DMS53 treated with DMSO at 0.1 percent for 48 hours (cell line): ENCODE data around the gene LRRC70.
A peak's percentile ranks its signal among the peaks of the same experiment; 100 is the strongest.
"Not testable (repeated sequence)": the region's sequence is repeated elsewhere in the genome, so short reads cannot be mapped to it uniquely, and the experiment has no call there.

Experiments used
- DNase-seq: peaks from one replicate; lab custom pipeline; 2025; ENCODE audit not compliant: unreplicated experiment; lab: John Stamatoyannopoulos, UW

LRRC70 gene, protein sequence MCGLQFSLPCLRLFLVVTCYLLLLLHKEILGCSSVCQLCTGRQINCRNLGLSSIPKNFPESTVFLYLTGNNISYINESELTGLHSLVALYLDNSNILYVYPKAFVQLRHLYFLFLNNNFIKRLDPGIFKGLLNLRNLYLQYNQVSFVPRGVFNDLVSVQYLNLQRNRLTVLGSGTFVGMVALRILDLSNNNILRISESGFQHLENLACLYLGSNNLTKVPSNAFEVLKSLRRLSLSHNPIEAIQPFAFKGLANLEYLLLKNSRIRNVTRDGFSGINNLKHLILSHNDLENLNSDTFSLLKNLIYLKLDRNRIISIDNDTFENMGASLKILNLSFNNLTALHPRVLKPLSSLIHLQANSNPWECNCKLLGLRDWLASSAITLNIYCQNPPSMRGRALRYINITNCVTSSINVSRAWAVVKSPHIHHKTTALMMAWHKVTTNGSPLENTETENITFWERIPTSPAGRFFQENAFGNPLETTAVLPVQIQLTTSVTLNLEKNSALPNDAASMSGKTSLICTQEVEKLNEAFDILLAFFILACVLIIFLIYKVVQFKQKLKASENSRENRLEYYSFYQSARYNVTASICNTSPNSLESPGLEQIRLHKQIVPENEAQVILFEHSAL

GRCh38 chr5:62578540-62578939, at the start of gene LRRC70:
TSS of gene LRRC70 (plus strand) at chr5:62578819. CDS start at chr5:62579439, 620 bp downstream.
- DNase-seq, result peak; percentile 42

DNA sequence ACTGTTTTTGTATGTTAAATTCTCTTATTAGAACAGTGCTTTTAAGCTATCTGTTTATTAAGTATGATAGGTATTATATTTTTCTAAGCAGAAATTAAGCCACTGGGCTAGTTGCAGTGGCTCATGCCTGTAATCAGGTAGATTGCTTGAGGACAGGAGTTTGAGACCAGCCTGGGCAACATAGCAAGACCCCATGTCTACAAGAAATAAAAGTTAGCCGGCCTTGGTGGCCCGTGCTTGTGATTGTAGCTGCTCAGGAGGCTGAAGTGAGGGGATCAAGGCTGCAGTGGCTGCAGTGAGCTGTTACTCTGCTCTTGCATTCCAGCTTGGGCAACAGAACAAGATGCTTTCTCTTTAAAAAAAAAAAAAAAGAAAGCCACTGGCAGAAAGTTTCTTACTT, 45.0 kb upstream of the LRRC70 start:
- no peak for DNase-seq

DNA sequence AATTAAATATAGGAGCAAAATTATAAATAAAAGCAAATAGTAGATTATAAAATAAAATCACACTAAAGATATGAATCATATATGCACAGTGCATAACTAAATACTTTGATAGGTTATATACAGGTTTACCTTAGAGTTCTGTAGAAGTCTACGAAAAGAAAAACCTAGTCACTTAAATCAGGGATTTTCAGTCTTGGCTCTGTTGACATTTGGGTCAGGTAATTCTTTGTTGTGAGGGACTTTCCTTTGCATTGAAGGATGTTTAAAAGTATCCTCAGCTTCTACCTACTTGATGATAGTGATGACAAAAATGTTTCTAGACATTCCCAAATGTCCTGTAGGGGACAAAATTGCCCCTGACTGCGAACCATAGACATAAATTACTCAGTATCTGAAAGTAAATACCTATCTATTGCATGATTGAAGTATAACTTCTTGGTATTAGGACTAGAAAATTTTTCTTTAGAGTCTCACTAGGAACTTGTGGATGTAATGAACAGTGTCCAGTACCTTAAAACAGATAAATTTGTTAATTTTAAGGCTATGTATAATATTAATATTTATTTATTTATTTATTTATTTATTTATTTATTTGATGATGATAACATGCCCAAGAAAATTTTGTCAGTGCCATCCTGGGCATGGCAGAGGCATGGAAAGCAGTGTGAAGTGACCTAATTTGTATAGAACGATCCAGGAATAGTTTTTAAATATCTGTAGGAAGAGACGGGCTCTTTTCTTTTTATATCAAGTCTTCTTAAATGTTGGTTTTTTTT, 44.0 kb upstream of the LRRC70 start:
- DNase-seq, result no peak

DNA sequence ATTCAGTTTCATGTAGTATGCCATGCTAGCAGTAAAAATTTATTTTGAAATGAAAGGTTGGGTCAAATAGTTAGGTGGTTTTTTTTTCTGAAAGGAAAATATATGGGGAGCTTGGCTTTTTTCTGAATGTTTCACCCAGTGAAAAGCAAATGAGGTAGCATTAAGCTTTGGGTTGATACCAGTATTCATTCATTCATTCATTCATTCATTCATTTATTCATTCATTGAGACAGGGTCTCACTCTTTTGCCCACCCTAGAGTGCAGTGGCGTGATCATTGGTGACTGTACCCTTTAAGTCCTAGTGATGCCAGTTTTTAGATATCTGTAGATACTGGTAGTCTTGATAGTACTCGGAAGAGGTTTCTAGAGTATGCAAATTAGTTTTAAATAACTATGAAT, 42.4 kb upstream of the LRRC70 start:
- DNase-seq, result no peak

- no peak for DNase-seq
Observed at GRCh38 chr5:62536783-62537182, 41.8 kb upstream of the LRRC70 start.

GRCh38 chr5:62538017-62538942, 40.3 kb upstream of the LRRC70 start:
- no peak for DNase-seq

DNA sequence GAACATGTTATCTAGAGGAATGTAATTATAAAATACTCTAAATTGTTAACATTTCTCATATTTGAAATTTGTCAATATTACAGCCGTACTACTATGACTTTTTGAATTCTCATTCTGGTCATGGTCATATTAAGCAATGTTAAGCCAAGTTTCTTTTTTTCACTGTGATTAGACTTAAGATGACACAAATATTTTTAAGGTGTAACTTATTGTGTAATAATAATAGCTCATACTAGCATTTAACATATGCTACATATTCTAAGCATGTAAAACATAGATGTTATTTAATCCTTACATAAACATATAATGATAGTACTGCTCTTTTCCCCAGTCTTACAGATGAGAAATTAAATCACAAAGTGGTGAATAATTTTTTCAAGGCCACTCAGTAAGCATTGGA, 35.9 kb upstream of the LRRC70 start:
- DNase-seq, result no peak

GRCh38 chr5:62547945-62548630, 30.5 kb upstream of the LRRC70 start:
- DNase-seq, result no peak

DNA sequence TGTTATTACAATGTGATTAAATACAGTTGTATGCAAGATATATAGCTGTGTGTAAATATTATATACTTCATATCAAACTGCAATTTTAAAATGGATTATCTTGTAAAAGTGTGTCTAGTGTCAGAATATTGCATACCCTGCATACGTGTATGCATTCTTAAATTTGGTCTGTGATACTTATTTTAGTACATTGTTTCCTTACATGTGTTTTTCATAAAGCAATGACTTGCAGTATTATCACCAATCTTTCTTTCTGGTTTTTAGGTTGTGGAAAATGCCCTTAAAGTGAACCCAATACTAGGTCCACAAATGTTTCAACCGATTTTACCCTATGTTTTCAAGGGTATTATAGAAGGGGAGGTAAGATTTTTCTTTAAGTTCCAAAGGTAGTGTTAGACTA, 28.5 kb upstream of the LRRC70 start:
- DNase-seq, result no peak

GRCh38 chr5:62555930-62556329, 22.7 kb upstream of the LRRC70 start:
- no peak for DNase-seq

DNA sequence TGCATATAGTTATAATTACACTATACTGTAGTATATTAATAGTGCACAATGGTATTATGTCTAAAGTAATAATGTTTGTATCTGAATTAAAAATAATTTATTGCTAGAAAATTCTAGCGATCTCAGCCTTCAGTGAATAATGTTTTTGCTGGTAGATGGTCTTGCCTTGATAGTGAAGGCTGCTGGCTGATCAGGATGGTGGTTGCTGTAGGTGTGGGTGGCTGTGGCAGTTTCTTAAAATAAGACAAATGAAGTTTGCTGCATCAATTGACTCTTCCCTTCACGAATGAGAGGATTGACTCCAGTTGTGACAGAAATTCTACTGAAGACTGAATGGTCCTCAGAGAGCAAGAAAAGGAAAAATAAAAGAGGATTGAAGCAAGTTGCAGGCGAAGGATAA, 19.7 kb upstream of the LRRC70 start:
- DNase-seq, result no peak

- DNase-seq, result no peak
Observed at GRCh38 chr5:62560786-62561185, 17.8 kb upstream of the LRRC70 start.

DNA sequence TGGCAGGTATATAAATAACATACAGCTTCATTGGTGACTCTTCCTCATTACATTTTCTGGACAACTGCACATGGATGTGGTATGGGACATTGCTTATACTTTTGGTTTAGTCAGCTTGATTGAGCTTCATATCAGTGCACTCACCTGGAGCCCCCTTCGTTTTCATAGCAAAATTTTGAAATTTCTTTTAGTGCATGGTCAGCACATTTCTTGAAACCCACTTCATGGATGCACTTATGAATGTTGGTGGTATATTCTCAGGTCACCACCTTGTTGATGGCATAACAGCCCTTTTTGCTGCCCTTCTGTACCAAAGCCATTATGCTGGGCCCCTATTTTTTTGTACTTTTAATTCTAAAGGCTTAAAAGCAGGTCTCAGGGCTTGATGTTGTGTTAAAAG, 16.7 kb upstream of the LRRC70 start:
- DNase-seq, result no peak

DNA sequence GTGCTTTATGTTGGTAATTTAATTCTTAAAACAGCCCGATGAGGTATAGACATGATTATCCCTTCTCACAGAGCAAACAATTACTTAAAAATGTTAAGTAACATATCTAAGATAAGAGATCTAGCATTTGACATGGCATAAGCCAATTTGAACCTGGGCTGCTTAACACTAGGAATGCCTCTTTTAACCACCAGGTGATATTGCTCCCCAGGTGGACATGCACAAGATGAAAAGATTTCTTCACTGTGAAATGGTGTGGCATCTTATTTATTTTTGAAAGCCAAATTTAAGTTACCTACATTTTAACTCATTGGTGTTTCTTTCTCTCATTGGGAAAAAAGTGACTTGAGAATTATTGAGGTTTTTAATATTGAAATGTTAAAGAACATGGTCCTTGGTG, 15.8 kb upstream of the LRRC70 start:
- no peak for DNase-seq

DNA sequence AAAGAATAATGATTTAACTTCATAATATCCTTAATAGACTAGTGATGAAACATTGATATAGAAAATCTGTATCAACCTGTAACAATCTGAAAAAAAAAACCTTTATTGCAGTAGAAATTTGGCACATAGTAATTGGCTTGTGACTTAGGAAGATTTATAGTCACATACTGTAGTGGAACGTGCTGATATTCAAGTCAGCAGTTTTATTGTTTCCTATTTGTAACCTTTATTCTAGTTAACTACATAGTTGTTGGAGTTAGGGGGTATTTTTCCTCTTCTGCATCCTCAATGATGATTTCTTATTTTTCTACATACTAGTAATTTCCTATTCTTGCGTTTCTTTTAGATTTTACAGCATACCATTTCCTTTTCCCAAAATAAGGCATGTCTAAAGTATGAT, 14.5 kb upstream of the LRRC70 start:
- no peak for DNase-seq

DNA sequence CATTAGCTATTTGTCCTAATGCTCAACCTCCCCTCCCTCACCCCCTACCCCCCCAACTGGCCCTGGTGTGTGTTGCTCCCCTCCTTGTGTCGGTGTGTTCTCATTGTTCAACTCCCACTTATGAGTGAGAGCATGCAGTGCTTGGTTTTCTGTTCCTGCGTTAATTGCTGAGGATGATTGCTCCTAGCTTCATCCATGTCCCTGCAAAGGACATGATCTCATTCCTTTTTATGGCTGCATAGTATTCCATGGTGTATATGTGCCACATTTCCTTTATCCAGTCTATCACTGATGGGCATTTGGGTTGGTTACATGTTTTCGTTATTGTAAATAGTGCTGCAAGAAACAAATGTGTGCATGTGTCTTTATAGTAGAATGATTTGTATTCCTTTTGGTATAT, 12.9 kb upstream of the LRRC70 start:
- DNase-seq, result not testable (repeated sequence)

- DNase-seq, result no peak
Observed at GRCh38 chr5:62568143-62568542, 10.5 kb upstream of the LRRC70 start.

DNA sequence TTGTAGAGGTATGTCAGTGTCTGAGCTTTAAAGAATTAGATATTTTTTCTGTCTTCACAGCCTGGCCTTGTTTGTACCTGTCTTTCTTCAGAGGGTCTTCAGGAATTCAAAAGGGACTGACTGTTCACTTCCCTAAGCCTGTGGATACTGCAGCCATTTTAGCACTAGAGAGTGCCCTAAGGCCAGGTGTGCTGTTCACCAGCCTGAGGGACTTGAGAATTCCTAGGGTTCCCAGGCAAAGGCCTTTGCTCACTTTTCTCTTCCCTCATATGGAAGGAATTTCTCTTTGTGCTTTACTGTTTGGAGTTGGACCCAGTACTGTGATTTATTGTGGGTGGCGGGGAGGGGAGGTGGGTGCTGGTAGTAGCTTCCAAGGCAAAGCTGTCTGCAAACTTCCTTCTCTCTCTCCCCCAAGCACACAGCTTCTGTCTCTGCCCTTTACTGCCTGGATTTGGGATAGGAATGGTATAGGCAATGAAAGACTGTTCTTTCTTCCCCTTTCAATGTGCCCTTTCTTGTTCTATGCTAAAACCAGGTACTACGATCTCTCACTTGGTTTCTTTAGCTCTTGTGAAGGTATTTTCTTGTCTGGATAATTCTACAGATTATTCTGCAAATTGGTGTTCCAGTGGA, 9.7 kb upstream of the LRRC70 start:
- DNase-seq, result no peak

DNA sequence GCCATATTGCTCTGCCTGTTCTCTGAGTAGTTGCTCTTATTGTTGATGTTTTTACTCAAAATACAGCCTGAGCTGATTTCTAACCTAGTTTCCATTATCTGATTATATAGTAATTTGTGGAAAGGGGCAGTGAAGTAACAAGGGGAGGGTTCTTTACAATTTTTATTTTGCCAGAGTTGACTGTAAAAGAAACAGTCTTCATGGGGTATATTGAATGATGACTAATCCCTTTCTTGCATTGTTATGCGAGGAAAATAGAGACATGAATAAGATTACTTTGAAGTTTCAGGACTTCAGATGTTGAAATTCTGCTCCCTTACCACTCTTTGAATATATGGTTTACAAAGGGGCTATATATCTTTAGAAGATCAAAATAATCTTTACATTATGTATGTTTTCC, 9.1 kb upstream of the LRRC70 start:
- no peak for DNase-seq
